AG09309 (cell line): ENCODE measurements around the gene CABP7.

Source experiments
- DNase-seq: peaks from one replicate; pipeline ENCODE4 v3.0.0-alpha.2; 2010; ENCODE audit warnings: low read depth
- H3K4me3 ChIP-seq: 2 replicates; pipeline ENCODE4 v1.5.1; 2011; ENCODE audit warnings: mild to moderate bottlenecking, low read depth, low read length, moderate library complexity; ENCODE audit not compliant: control insufficient read depth
- TF ChIP-seq, protein P1 (sequence below): IDR thresholded peaks from 2 replicates; pipeline ENCODE4 v1.5.1; 2011; ENCODE audit warnings: mild to moderate bottlenecking, low read depth, low read length, inconsistent platforms; ENCODE audit not compliant: insufficient read depth, control insufficient read depth; ENCODE audit errors: missing control alignments

Gene CABP7

DNA sequence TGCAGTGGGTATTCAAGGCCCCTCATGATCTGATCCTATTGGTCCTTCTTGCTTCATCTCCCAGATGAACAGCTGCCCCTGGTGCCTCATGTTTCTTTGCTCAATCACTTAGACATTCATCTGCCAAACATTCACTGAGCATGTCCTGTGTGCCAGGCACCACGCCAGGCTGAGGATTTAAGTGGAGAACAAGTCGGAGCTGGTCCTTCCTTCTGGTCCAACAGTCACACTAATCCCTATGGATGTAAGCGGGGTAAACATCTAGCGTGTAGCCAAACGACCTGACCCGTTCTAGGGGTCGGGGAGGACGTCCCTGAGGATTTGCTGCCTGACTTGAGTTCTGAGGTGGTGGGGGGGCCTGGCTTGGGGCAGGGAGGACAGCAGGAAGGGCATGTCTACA, 25.1 kb downstream of the CABP7 start:
- no peak overlapping the region for H3K4me3 ChIP-seq
- TF ChIP-seq, protein P1, sequence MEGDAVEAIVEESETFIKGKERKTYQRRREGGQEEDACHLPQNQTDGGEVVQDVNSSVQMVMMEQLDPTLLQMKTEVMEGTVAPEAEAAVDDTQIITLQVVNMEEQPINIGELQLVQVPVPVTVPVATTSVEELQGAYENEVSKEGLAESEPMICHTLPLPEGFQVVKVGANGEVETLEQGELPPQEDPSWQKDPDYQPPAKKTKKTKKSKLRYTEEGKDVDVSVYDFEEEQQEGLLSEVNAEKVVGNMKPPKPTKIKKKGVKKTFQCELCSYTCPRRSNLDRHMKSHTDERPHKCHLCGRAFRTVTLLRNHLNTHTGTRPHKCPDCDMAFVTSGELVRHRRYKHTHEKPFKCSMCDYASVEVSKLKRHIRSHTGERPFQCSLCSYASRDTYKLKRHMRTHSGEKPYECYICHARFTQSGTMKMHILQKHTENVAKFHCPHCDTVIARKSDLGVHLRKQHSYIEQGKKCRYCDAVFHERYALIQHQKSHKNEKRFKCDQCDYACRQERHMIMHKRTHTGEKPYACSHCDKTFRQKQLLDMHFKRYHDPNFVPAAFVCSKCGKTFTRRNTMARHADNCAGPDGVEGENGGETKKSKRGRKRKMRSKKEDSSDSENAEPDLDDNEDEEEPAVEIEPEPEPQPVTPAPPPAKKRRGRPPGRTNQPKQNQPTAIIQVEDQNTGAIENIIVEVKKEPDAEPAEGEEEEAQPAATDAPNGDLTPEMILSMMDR: no peak
- peak; percentile 49 for DNase-seq

DNA sequence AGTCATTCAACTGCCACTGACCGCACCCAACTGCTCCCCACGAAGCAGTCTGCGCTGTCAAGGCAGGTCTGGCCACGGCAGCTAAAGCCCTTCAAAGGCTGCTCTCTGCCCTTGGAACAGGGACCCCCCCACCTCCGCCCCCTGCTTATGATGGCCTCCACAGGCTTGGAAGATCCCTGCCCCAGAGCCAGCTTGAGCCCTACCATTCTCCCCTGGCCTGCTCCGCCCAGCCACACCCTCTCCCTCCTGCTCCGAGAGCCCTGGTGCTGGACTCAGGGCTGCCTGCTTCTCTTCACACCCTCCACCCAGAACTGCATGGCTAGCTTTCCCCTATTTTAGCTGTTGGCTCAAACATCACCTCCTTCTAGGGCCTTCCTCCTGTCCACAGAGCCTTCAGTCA, 28.0 kb downstream of the CABP7 start:
- TF ChIP-seq, protein P1: no peak
- H3K4me3 ChIP-seq: no peak overlapping the region
- DNase-seq: no peak

DNA sequence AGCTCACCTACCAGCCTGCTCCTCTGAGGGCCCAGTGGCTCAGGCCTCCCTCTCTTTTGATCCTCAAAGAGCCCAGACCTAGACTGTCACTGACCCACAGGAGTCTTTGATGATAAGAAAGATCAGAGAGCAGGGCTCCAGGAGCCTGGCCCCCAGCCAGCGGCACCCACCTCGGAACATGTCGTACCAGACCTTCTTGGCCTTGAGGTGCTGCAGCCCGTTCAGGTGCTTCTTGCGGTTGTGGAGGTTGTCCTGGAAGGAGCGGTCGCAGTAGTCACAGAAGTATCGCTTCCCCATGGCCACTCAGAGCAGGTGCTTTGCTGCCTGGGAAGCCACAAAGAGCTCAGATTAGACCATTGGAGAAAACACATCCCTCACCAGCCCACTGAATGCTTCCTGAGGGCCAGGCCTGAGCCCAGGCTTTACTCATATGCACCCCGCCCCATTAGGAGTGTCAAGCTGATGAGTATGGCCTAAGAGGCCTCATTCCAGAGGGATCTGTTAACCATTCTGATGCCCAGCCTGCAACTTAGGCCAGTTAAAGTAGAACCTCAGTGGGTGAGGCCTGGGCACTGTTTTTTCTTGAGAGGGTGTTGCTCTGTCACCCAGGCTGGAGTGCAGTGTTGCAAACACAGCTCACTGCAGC, 28.6 kb downstream of the CABP7 start:
- TF ChIP-seq, protein P1: no peak
- DNase-seq: no peak
- no peak overlapping the region for H3K4me3 ChIP-seq

DNA sequence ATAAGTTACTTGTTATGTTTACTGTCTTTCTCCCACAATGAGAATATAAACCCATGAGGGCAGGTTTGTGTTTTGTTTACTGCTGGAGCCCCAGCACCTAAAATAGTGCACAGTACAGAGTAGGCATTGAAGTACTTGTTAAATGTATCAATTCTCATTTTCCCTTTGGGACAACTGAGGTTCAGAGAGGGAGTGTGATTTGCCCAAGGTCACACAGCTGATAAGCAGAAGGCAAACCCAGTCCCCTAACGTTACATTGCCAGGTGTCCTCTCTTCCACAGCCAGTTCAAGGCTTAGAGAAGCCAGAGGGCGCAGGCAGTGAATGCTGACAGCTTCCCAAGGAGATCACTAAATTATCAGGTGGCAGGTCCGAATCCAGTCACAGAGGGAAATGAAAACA, 30.2 kb downstream of the CABP7 start:
- TF ChIP-seq, protein P1: no peak
- DNase-seq: no peak
- H3K4me3 ChIP-seq: no peak overlapping the region

DNA sequence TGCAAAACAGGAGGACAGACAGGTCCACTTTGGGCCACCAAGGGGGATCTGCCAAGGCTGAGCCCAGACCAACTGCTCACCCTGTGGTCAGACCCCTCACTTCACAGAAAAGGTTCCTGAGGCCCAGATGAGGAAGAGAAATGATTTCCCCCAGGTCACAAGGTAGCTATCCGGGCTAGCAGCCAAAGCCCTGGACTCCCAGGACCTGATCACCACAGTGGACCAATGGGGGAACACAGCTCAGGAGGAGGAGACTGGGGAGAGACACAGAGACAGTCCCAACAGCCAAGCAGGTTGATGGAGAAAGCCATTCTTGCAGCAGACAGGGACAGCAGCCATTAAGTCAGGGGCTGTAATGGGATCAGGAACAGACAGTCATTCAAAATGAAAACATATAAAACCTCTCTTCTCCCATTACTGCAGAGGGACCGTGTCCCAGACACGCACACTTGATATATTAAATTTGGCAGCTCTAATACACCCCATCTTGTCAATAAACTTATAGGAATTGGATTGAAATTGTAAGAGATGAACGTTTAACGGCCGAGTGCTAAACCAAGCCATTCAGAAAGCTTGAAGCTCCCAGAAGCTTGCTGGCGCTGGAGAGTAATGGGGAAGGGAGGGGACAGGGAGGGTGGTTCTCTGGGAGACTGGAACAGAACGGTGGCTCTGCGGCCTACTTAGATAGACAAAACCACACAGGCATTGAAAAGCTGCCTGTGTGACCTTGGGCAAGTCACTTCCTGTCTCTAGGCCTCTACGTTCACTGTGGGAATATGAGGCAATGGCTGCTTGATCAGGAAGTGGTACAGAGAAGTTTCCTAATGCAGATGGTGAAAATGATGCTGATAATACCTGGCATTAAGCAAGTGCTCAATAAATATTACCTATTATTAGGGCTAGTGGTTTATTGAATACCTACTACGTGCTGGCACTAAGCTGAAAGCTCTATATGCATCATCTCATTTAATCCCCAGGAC, 31.0 kb downstream of the CABP7 start:
- DNase-seq: no peak
- H3K4me3 ChIP-seq: no peak overlapping the region
- TF ChIP-seq, protein P1: no peak

DNA sequence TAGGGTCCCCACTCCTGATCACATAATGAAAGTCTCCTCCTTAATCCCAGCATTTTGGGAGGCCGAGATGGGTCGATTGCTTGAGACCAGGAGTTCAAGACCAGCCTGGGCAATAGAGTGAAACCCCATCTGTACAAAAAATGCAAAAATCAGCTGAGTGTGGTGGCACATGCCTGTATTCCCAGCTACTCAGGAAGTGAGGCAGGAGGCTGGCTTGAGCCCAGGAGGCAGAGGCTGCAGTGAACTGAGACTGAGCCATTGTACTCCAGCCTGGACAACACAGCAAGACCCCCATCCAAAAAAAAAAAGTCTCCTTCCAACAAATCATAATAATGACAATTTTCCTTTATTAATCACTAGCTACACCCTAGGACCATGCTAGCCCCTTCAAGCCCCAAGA, 31.9 kb downstream of the CABP7 start:
- H3K4me3 ChIP-seq: no peak overlapping the region
- DNase-seq: no peak
- TF ChIP-seq, protein P1: no peak
